Activated T-helper 1 cell treated with anti-CD3 and anti-CD28 coated beads, Interleukin-12 subunit alpha, Interleukin-12 subunit beta, Interleukin-2, Interleukin-4 antibody, amounts not matched to agents 30 ng/mL and 10 ng/mL and 1 ng/mL, durations not matched to agents 14 hours and 24 hours and 36 hours (primary cell): Measurements from ENCODE around the gene DYNC1I1. TPM values are rescaled to one million over a fixed set of nuclear protein-coding genes. Genes with fewer than 3 reads are reported as not detected.

ENCODE experiments used
- DNase-seq: peaks from one replicate; pipeline ENCODE4 v3.0.0; 2021; ENCODE audit warnings: low spot score
- H3K27ac Mint-ChIP-seq: one replicate; pipeline ENCODE4 v1.8.0; 2021; ENCODE audit warnings: mild to moderate bottlenecking, mixed read lengths
- H3K27me3 Mint-ChIP-seq: one replicate; pipeline ENCODE4 v1.8.0; 2022; ENCODE audit warnings: mild to moderate bottlenecking, moderate library complexity, mixed read lengths; ENCODE audit not compliant: insufficient read depth
- H3K36me3 Mint-ChIP-seq: one replicate; pipeline ENCODE4 v1.8.0; 2021; ENCODE audit warnings: low read depth, mixed read lengths
- H3K4me1 Mint-ChIP-seq: one replicate; pipeline ENCODE4 v1.8.0; 2021; ENCODE audit warnings: low read depth, mixed read lengths
- H3K4me3 Mint-ChIP-seq: one replicate; pipeline ENCODE4 v1.8.0; 2021; ENCODE audit warnings: mild to moderate bottlenecking, moderate library complexity, mixed read lengths
- H3K9me3 Mint-ChIP-seq: one replicate; pipeline ENCODE4 v1.8.0; 2021; ENCODE audit warnings: mixed read lengths
- intact Hi-C: fragments of 100-400 bp; cut with micrococcal nuclease; formaldehyde crosslinking; loops from one replicate; pipeline ENCODE4 v1.15.1; 2024
- total RNA-seq: library from RNA; stranded (reverse); gene quantifications from 2 replicates; pipeline ENCODE4 v1.2.3, GENCODE V29; 2022

The DYNC1I1 gene
- total RNA-seq, 1 donor from 2014 or later = not detected

DNA sequence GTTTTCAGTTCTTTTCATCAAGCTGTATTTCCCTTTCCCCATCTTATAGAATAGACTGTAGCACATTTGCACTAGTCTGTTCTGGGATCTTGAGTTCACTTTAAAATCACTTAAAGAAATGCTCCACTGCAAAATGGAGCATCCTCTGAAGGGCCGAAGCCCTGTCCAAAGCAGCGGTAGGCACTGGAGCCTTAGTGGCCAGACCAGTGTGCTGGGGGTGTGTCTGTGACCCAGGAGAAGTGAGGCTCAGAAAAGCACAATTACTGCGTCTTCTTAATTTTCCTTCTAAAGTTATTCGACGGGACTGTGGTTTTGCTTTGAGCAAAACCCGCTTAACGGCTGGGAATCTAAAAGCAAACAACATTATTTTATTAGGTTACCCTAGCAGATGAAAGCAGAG lies 343.8 kb downstream of the DYNC1I1 start:
- intact Hi-C loops = no loop called here
- Mint-ChIP-seq H3K36me3 (peaks cover 2% of the 10 kb centered on the region), H3K9me3 (no peaks in the 10 kb centered on the region), H3K4me1 (no peaks in the 10 kb centered on the region), H3K27me3 (peaks cover under 1% of the 10 kb centered on the region), H3K4me3 (no peak overlapping the region), H3K27ac (no peak overlapping the region)
- DNase-seq = no peak

DNA sequence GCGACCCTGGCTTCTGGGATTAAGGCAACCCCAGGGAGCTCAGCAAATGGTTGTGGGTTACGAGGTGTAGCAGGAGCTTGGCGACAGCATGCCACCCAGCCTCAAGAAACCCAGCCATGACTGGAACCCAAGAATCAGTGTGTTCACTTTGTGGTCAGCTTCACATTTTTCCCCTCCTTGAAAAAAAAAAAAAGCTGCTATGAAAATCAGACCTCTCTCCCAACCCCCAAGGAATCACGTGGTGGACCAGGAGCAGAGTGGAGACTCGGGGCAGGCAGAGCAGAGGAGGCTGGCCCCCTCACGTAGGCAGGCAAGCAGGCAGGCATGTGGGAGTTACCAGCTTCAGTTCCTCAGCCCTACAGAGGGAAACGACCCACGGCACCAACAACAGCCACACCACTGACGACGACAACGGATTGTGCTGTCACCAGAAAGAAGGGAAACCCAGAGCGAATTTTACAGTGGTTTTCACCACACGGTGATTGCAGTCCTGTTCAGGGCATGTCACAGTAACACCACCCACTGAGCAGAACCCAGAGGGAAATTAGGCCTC lies 346.2 kb downstream of the DYNC1I1 start:
- DNase-seq = no peak
- intact Hi-C loops = no loop called here
- no peak overlapping the region for H3K27ac Mint-ChIP-seq
- peaks cover 6% of the 10 kb centered on the region for H3K36me3 Mint-ChIP-seq
- H3K27me3 Mint-ChIP-seq = no peaks in the 10 kb centered on the region
- no peak overlapping the region for H3K4me3 Mint-ChIP-seq
- H3K9me3 Mint-ChIP-seq = no peaks in the 10 kb centered on the region
- no peaks in the 10 kb centered on the region for H3K4me1 Mint-ChIP-seq

DNA sequence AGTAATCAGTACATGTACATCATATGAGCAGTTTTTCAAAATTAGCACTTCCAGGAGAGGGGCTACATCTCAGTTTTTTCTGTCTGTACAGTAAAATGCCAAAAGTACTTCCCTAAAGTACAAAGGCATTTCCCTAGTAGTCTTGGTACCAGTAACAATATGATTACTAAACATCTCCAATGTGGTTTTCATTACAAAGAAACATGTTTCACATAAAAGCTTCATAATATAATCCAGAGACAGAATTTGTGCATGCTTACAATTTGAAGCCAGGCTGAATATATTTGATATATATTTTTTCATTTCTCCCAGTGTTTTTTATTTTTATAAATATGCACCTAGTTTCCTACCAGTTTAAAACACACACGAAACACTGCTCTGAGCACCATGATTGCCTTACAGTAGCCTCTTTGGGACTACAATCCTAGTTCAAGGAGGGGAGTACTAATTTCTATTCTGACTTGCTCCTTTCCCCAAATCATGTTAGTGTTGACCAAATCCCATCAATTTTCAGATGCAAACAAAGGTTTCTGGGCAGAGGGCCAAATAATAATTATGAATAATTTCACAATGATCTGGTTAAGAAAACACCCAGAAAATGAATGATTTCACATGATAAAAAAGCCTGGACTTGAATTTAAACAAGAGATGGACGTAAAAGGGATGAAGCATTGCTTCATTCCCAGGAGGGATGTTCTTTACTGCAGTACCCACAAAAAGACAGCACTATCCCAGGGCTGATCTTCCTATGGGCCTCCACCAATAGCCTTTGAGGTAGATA lies 348.3 kb downstream of the DYNC1I1 start:
- no peak overlapping the region for H3K4me3 Mint-ChIP-seq
- no peaks in the 10 kb centered on the region for H3K4me1 Mint-ChIP-seq
- H3K27ac Mint-ChIP-seq = no peak overlapping the region
- no peaks in the 10 kb centered on the region for H3K9me3 Mint-ChIP-seq
- peaks cover 6% of the 10 kb centered on the region for H3K36me3 Mint-ChIP-seq
- intact Hi-C loops = no loop called here
- no peaks in the 10 kb centered on the region for H3K27me3 Mint-ChIP-seq
- DNase-seq = no peak

DNA sequence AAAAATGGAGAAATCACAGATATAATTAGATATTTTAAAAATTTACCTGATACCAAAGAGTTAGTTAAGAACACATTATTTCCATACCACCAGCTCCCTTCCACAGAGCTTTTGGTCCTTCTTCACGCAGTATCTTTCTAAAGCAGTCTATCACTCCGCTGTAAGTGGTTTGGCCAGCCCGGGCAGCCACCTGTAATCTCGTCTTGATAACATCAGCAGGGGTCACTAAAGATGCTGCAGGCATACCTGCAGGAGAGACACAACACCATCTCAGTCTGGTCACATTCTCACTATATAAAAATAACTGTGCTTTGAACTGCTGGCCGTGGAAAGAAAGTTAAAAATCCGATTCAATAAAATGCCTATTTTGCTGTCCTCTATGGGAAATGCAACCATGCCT lies 349.4 kb downstream of the DYNC1I1 start:
- intact Hi-C loops = no loop called here
- H3K4me1 Mint-ChIP-seq = no peaks in the 10 kb centered on the region
- no peak overlapping the region for H3K27ac Mint-ChIP-seq
- H3K36me3 Mint-ChIP-seq = peaks cover 6% of the 10 kb centered on the region
- no peaks in the 10 kb centered on the region for H3K27me3 Mint-ChIP-seq
- no peaks in the 10 kb centered on the region for H3K9me3 Mint-ChIP-seq
- DNase-seq = no peak
- H3K4me3 Mint-ChIP-seq = no peak overlapping the region

DNA sequence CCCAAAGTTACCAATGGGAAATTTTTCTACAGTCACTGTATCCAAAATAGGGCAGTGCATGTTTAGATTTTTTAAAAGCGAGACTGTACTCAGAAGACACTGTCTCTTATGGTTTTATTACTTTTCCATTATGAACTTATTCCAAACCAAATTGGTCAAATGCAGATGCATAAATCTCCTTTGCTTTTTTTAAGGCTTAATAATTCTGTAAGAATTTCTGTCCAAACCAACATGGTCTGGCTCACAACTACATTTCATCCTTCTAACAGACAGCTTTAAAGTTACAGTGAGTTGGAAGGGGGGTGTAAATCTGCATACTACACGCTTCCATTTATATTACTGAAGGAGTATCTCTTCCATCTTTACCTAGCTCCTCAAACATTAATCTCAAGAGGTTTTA lies 350.4 kb downstream of the DYNC1I1 start:
- no peaks in the 10 kb centered on the region for H3K9me3 Mint-ChIP-seq
- peaks cover 6% of the 10 kb centered on the region for H3K36me3 Mint-ChIP-seq
- intact Hi-C loops = no loop called here
- H3K4me1 Mint-ChIP-seq = no peaks in the 10 kb centered on the region
- H3K4me3 Mint-ChIP-seq = no peak overlapping the region
- no peak overlapping the region for H3K27ac Mint-ChIP-seq
- no peak for DNase-seq
- no peaks in the 10 kb centered on the region for H3K27me3 Mint-ChIP-seq

DNA sequence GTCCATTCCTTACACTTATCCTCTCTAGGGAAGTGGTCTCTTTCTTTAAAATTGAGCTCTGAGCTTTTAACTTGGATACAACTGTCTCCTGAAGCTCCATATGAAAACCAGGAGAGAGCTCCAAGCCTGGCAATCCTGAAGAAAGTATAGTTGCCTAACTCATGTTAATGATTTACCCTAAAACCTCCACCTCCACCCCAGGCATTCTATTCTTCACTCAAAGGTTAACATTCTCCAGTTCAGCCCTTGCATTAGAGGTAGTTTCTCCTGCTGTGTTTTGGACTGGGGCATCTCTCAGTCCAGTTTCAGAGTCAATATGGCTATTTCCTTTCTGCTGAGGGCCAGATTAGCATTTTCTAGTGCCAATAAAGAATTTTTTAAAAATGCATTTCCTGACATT lies 354.0 kb downstream of the DYNC1I1 start:
- Mint-ChIP-seq H3K9me3 (no peaks in the 10 kb centered on the region), H3K4me3 (no peak overlapping the region), H3K4me1 (no peaks in the 10 kb centered on the region), H3K27ac (no peak overlapping the region), H3K36me3 (peaks cover 3% of the 10 kb centered on the region), H3K27me3 (no peaks in the 10 kb centered on the region)
- no peak for DNase-seq
- intact Hi-C loops = no loop called here

DNA sequence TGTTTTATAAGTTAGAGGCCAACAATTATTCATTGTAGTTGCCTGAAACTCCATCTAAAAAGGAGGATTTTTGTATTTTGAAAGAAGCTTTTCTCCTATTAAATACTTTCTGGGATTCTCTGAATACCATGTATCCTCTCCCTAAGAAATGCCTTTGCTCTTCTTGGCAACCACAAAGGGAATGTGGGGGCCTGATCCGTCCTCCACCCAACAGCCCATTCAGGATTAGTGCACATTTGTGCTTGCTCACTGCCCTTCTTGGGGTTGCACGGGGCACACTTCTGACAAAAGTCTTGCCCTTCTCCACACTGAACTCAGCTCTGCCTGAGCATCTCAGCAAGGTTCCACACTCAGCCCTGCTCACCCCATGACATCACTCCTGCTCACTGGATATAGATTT lies 355.4 kb downstream of the DYNC1I1 start:
- Mint-ChIP-seq H3K4me1 (no peaks in the 10 kb centered on the region), H3K4me3 (no peak overlapping the region), H3K27me3 (no peaks in the 10 kb centered on the region), H3K27ac (no peak overlapping the region), H3K9me3 (no peaks in the 10 kb centered on the region), H3K36me3 (peaks cover 1% of the 10 kb centered on the region)
- intact Hi-C loops = no loop called here
- DNase-seq = no peak

DNA sequence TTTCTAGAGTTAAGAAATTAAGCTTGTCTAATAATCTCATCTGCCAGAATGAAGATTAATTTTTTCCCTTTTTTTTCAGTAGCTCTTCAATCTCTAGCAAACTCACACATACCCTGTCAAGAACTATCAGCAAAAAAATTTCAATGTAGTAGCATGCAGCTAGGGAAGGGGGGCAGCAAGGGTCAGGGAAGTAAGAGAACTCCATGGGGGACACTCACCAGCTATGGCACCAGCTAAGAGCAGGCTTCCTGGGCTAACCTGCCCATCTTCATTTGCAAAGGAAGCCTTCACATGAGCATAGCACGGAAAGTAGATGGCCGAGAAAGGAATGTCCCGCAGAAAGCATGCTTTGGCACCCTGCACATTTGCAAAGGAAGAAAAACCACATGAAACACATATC lies 359.2 kb downstream of the DYNC1I1 start:
- H3K27ac Mint-ChIP-seq = no peak overlapping the region
- peaks cover 8% of the 10 kb centered on the region for H3K36me3 Mint-ChIP-seq
- H3K9me3 Mint-ChIP-seq = no peaks in the 10 kb centered on the region
- H3K4me3 Mint-ChIP-seq = no peak overlapping the region
- intact Hi-C loops = no loop called here
- H3K27me3 Mint-ChIP-seq = no peaks in the 10 kb centered on the region
- H3K4me1 Mint-ChIP-seq = no peaks in the 10 kb centered on the region
- no peak for DNase-seq

DNA sequence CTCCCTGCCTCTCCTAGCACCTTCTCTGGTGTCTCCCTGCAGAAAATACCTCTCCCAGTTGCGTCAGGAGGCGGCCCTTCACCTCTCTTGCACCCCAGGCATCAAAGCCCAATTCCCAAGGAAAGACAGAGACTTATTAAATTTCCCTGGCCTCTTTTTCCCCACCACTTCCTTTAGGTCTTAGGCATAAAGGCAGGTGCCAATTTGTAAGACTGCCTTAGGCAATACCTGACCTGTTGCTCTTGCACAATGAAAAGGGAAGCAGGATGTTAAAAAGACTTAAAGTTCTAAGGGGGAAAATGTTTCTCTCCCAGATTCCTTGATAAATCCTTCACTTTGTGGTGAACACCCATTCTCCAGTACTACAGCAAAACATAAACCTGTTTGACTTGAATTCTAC lies 362.9 kb downstream of the DYNC1I1 start:
- peaks cover 6% of the 10 kb centered on the region for H3K36me3 Mint-ChIP-seq
- no peaks in the 10 kb centered on the region for H3K27me3 Mint-ChIP-seq
- DNase-seq = no peak
- no peak overlapping the region for H3K27ac Mint-ChIP-seq
- intact Hi-C loops = no loop called here
- no peaks in the 10 kb centered on the region for H3K4me1 Mint-ChIP-seq
- H3K9me3 Mint-ChIP-seq = no peaks in the 10 kb centered on the region
- H3K4me3 Mint-ChIP-seq = no peak overlapping the region

DNA sequence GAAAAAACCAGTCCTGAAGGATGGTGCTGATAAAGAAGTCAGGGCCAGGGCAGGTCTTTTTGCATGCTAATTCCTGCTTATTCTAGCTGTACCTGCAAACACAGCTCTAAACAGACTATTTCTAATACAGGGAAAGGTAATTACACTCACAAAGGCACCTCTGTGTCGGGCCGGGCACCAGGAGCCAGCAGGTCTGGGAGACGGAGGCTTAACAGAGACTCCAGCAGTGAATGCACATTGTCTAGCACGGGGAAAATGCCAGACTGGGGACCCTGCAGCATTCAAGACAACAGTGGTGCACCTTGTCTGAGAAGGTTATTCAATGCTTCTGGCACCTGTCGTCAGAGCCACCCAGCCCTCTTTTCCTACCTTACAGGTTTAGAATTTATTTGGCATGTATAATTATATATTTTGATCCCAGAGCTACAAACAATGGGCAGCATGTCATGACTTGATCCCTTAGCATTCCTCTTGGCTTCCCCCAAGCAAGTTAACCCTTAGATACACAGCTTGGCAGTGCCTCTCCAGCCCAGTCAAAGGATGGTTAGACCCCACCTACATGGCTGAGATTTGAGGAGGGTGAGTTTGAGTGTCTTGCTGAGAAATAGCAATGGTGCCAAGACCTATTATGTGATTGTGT lies 364.4 kb downstream of the DYNC1I1 start:
- H3K27me3 Mint-ChIP-seq = no peaks in the 10 kb centered on the region
- no peaks in the 10 kb centered on the region for H3K4me1 Mint-ChIP-seq
- intact Hi-C loops = no loop called here
- H3K9me3 Mint-ChIP-seq = no peaks in the 10 kb centered on the region
- H3K27ac Mint-ChIP-seq = no peak overlapping the region
- no peak overlapping the region for H3K4me3 Mint-ChIP-seq
- H3K36me3 Mint-ChIP-seq = peaks cover 6% of the 10 kb centered on the region
- DNase-seq = no peak

DNA sequence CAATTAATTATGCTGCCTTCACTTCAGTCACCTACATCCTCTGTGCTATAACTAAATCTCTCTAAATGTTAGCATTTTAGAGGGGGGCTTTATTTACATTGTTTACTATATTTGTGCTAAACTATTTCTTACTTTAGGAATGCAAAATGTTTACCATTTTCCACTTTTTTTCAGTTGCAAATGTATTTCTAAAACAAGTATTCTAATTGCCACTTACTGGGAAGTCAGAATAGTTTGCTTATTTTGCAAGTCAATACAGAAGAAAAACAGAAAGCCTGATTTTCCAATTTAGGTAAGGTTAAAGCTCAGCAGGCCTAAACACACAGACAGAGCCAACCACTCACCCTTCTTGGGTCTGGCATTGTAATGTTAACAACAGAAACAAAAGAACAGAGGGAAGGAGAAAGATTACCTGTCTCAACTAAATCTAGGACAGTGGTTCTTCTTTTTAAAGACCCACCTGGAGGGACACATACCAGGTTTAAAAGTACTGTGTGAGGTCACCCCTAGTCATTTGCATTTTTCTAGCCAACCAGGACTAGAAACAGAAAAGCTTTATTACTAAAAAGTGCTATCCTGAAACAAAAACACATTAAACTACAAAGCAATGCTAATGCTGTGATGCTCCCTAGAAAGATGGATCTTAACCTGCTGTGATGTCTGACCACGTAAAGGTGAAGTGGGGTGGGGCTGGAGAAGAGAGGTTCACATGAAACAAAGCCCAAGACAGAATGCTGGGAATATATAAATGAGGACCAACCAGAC lies 371.3 kb downstream of the DYNC1I1 start:
- Mint-ChIP-seq H3K36me3 (no peaks in the 10 kb centered on the region), H3K4me3 (no peak overlapping the region), H3K4me1 (no peaks in the 10 kb centered on the region), H3K27me3 (no peaks in the 10 kb centered on the region), H3K9me3 (no peaks in the 10 kb centered on the region), H3K27ac (no peak overlapping the region)
- no peak for DNase-seq
- intact Hi-C loops = no loop called here

DNA sequence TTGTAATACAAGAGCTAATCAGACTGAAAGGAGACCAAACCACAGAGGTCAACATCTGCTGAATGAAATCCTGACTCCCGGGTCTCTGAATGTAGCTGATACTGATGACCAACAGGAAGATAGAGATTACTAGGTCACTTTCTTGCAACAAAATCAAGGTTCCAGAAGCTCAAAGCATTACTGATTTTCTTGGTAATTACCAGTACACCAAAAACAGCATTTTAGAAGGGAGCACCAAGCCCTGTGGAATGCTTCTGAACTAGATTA lies 371.8 kb downstream of the DYNC1I1 start:
- Mint-ChIP-seq H3K4me3 (no peak overlapping the region), H3K4me1 (no peaks in the 10 kb centered on the region), H3K27ac (no peak overlapping the region), H3K27me3 (no peaks in the 10 kb centered on the region), H3K36me3 (no peaks in the 10 kb centered on the region), H3K9me3 (no peaks in the 10 kb centered on the region)
- DNase-seq = no peak
- intact Hi-C loops = no loop called here
